Fibroblast of the aortic adventitia (primary cell): ENCODE data around the gene ZC3H12A. TPM values are rescaled to one million over a fixed set of nuclear protein-coding genes. Genes with fewer than 3 reads are reported as not detected.

Experiments used
- DNase-seq: peaks from one replicate; pipeline ENCODE4 v3.0.0-alpha.2; 2010; ENCODE audit warnings: low read depth
- H3K4me3 ChIP-seq: 2 replicates; pipeline ENCODE4 v1.5.1; 2011; ENCODE audit warnings: low read depth, mild to moderate bottlenecking, control low read depth, low read length, moderate library complexity
- CTCF ChIP-seq: IDR thresholded peaks from 2 replicates; pipeline ENCODE4 v1.5.1; 2011; ENCODE audit warnings: mild to moderate bottlenecking, low read length, control low read depth, inconsistent platforms; ENCODE audit not compliant: insufficient read depth
- total RNA-seq: library from RNA; depleted of rRNA; stranded (reverse); fragments of >200 nt; gene quantifications from 2 replicates; pipeline ENCODE4 v1.2.3, GENCODE V29; 2012; ENCODE audit warnings: low replicate concordance

Gene ZC3H12A
- total RNA-seq, 1 donor = 5.3 TPM

- H3K4me3 ChIP-seq = peak overlapping the region; percentile 86
- TF ChIP-seq CTCF = no peak
- DNase-seq = no peak
Measured at GRCh38 chr1:37477946-37478345, 3.6 kb downstream of the ZC3H12A start.

- no peak for TF ChIP-seq CTCF
- DNase-seq = peak; percentile 40
- H3K4me3 ChIP-seq = peak overlapping the region; percentile 63
Measured at GRCh38 chr1:37478451-37478881, 4.1 kb downstream of the ZC3H12A start.

- no peak for TF ChIP-seq CTCF
- H3K4me3 ChIP-seq = peak overlapping the region; percentile 63
- peak; percentile 52 for DNase-seq
Measured at GRCh38 chr1:37478890-37479254, 4.5 kb downstream of the ZC3H12A start.

GRCh38 chr1:37479255-37480124 lies 5.1 kb downstream of the ZC3H12A start:
- peak overlapping the region; percentile 63 for H3K4me3 ChIP-seq
- peak; percentile 73 for DNase-seq
- no peak for TF ChIP-seq CTCF

- no peak for DNase-seq
- H3K4me3 ChIP-seq = peak overlapping the region; percentile 63
- no peak for TF ChIP-seq CTCF
Measured at GRCh38 chr1:37480125-37480466, 5.7 kb downstream of the ZC3H12A start.

- no peak for TF ChIP-seq CTCF
- no peak for DNase-seq
- no peak overlapping the region for H3K4me3 ChIP-seq
Measured at GRCh38 chr1:37480581-37481288, 6.4 kb downstream of the ZC3H12A start.
